Mucosa of stomach (tissue), 1 donor: Measurements from ENCODE around the gene FEV.

Experiments used
- H3K27me3 ChIP-seq: one replicate; pipeline ENCODE4 v1.7.0; 2013; ENCODE audit warnings: mild to moderate bottlenecking, low read length; ENCODE audit not compliant: control insufficient read depth, insufficient read depth
- H3K36me3 ChIP-seq: one replicate; pipeline ENCODE4 v1.7.0; 2013; ENCODE audit warnings: low read length; ENCODE audit not compliant: control insufficient read depth, insufficient read depth
- H3K4me1 ChIP-seq: one replicate; pipeline ENCODE4 v1.7.0; 2013; ENCODE audit warnings: mild to moderate bottlenecking, low read length; ENCODE audit not compliant: control insufficient read depth, insufficient read depth
- H3K4me3 ChIP-seq: one replicate; pipeline ENCODE4 v1.7.0; 2013; ENCODE audit warnings: low read length
- H3K9ac ChIP-seq: one replicate; pipeline ENCODE4 v1.7.0; 2013; ENCODE audit warnings: mild to moderate bottlenecking, low read length, moderate library complexity
- H3K9me3 ChIP-seq: one replicate; pipeline ENCODE4 v1.7.0; 2013; ENCODE audit warnings: mild to moderate bottlenecking, low read length, moderate library complexity; ENCODE audit not compliant: control insufficient read depth
- donor health status: Pancreatic carcinoma.

Gene FEV

DNA sequence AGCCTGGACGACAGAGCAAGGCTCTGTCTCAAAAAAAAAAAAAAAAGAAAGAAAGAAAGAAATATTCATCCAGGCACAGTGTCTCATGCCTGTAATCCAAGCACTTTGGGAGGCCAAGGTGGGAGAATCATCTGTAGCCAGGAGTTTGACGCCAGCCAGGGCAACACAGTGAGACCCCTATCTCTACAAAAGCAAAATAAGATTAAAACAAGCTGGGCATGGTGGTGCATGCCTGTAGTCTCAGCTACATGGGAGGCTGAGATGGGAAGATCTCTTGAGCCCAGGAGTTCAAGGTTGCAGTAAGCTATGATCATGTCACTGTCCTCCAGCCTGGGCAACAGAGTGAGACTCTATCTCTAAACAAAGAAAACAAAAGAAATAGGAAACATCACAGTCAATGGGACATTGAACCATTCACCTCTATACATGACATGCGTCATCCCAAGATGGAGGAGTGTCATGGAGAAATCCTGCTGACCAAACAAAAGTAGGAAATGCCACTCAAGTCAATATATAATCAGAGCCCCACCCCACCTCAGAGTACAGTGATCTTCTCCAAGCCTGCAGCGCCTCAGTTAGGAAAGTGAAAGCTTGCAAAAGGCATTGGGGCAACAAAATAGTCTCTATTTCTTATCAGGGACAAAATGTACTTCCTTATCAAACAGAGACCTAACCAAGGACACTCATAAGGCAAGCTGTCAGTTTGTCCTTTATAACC, 9.8 kb downstream of the FEV start:
- H3K9me3 ChIP-seq: no peaks in the 10 kb centered on the region
- no peak overlapping the region for H3K9ac ChIP-seq
- no peaks in the 10 kb centered on the region for H3K36me3 ChIP-seq
- H3K4me3 ChIP-seq: no peak overlapping the region
- peaks cover 44% of the 10 kb centered on the region for H3K27me3 ChIP-seq
- no peaks in the 10 kb centered on the region for H3K4me1 ChIP-seq

DNA sequence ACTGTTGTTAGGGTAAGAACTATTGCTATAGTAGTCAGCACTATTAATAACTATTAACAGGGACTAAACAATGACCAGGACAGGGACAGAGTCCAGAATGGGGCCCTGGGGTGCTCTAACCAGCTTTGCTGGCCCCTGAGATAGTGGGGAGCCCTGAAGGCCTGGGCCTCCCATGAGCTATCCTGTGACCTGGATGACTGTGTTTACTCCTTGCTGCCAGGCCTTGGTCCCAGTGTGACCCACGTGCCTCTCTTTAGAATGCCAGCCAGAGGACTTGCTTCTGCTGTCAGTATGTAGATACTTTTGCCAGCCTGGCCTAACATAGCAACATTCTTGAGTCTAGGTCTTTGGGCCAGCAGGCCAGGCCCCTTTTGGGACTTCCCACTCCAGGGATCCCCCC, 14.1 kb downstream of the FEV start:
- Histone ChIP-seq H3K36me3 (no peaks in the 10 kb centered on the region), H3K4me3 (no peak overlapping the region), H3K9ac (no peak overlapping the region), H3K4me1 (no peaks in the 10 kb centered on the region), H3K27me3 (peaks cover 13% of the 10 kb centered on the region), H3K9me3 (no peaks in the 10 kb centered on the region)

DNA sequence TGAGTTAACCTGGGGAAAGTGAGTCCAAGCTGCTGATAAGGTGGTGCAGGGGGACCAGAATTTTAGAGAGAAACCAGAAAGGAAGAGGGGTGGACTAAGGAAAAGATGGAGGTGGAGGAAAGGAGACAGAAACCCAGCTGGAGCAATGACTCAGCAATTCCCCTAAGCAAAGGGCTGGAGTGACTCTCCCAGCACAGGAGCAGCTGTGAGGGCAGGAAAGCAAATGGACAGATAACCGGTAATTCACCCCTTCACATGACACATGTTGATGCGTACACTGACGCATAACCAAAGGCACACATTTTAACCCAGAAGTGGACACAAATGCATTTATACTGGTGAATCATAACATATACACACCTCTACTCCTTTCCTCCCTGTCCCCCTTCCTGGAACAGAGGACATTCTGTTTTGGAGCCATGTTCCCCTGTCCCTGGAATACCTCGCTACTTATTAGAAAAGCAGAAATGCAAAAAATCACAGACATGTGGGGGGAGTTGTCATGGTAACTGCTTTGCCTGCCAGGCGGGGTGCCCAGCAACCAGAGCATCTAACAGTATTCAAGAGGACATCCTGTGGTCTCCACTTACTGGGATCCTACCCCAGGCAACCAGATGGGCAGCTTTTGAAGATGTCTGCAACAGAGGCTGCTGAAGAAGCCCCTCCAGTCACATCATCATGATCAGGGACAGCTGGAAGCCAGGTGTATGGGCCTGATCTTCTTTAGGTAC, 20.8 kb downstream of the FEV start:
- no peak overlapping the region for H3K9ac ChIP-seq
- no peak overlapping the region for H3K4me3 ChIP-seq
- H3K27me3 ChIP-seq: peaks cover 52% of the 10 kb centered on the region
- no peaks in the 10 kb centered on the region for H3K36me3 ChIP-seq
- H3K9me3 ChIP-seq: no peaks in the 10 kb centered on the region
- no peaks in the 10 kb centered on the region for H3K4me1 ChIP-seq

DNA sequence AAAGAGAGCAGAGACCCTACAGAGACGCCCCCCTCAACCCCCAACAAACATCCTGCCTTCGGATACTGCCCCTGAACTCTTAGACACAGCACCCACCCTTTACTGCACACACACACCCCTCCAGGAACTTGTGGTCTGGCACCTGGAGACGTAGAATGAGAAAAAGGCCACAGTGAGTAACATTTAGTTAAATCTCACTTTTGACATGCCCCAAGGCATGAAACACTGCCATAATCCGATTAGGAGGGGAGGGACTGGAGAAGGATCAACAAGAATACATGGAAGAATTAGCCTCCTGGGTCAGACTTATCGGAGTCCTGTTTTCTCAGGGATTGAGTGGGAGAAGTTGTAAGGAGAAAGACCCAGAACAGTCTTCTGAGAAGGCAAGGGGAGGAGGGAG, 21.4 kb downstream of the FEV start:
- Histone ChIP-seq H3K27me3 (peaks cover 58% of the 10 kb centered on the region), H3K36me3 (no peaks in the 10 kb centered on the region), H3K9me3 (no peaks in the 10 kb centered on the region), H3K4me1 (no peaks in the 10 kb centered on the region), H3K4me3 (no peak overlapping the region), H3K9ac (no peak overlapping the region)

DNA sequence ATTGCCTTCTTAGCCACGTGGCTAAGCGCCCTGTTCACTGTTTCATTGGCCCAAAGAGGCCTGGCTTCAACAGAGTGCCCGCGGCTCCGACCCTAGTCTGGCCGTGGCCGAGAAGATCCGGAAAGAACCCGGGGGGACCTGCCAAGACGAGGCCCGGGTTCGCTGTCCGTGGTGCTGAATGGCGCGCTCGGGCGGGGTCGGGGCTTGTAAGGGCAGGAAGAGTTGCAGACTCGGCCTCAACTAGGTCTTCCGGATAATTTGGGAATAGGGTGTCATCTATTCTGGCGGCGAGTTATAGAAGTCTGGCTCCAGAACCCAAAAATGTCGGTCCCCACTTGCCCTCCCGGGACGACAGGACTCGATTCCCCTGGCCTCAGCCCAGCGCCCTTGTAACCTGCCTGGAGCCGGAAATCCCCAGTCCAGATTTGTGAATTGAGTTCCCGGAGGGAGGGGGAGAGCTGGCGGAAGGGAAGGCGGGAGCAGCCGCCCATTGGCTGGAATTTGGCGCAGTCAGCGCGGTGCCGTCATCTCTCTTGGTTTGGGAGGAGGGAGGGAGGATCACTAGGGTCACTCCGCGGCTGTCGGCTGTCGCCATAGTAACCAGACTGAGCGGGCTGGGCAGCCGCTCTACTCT, 22.0 kb downstream of the FEV start:
- Histone ChIP-seq H3K4me3 (no peak overlapping the region), H3K4me1 (no peaks in the 10 kb centered on the region), H3K36me3 (no peaks in the 10 kb centered on the region), H3K9ac (no peak overlapping the region), H3K27me3 (peaks cover 64% of the 10 kb centered on the region), H3K9me3 (no peaks in the 10 kb centered on the region)

DNA sequence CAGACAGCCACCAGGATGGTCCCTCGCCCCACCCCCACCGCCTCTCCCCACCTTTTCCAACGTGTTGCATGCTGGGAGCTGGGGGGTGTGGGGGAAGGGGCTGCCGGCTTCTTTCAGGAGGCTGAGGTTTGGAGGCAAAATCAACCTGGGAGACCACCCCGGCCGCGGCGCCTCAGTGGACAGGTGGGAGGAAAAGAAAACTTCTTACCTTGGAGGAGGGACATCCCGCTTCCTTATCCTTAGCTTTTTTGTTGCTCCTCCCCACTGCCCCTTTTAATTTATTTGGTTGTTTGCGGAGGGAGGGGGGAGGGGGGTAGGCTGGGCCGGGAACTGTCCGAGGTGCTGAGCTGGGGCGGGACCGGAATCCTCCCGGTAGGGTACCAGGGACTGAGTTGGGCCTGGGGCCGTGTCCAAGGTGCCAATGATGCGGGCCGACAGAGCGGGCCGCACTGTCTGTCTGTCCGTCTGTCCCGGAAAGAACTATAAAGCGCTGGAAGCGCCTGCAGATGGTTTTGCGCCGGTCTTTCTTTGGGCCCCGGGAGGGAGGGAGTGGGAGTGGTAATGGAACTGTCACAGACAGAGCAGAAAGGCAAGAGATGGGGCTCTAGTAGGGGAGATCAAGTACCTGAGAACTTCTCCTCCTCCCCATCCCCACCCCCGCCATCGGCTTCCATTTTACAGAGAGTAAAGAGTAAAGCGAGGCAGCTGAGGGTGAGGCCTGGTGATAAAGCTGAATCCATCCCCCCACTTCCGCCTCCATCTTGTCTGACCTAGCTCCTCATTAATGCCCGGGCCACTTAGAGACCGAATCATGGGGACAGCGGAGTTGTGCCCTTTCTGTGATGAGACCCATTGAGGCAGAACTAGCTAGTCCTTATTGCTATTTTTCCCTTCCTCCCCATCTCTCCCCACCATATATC, 23.1 kb downstream of the FEV start:
- Histone ChIP-seq H3K27me3 (peaks cover 74% of the 10 kb centered on the region), H3K4me1 (no peaks in the 10 kb centered on the region), H3K36me3 (no peaks in the 10 kb centered on the region), H3K9ac (no peak overlapping the region), H3K9me3 (no peaks in the 10 kb centered on the region), H3K4me3 (no peak overlapping the region)

DNA sequence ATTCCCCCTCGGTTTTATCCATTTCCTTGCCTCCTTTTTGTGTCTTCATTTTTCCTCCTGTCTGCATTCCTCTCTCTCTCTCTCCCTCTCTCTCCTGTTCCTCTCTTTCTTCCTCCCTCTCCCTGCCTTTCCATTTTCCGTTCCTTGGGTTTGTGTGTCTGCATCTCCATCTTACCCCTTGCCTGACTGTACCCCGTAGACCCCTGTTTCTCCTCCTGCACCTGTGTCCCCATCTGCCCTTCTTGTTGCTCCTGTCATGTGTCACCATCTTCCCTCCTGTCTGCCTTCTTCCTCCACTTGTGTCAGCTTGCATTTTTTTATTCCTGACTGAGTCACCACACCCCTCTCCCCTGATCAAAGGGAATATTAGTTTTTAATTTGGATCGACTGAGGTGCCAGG, 23.8 kb downstream of the FEV start:
- Histone ChIP-seq H3K4me1 (no peaks in the 10 kb centered on the region), H3K27me3 (peaks cover 74% of the 10 kb centered on the region), H3K9ac (no peak overlapping the region), H3K9me3 (no peaks in the 10 kb centered on the region), H3K4me3 (no peak overlapping the region), H3K36me3 (no peaks in the 10 kb centered on the region)

DNA sequence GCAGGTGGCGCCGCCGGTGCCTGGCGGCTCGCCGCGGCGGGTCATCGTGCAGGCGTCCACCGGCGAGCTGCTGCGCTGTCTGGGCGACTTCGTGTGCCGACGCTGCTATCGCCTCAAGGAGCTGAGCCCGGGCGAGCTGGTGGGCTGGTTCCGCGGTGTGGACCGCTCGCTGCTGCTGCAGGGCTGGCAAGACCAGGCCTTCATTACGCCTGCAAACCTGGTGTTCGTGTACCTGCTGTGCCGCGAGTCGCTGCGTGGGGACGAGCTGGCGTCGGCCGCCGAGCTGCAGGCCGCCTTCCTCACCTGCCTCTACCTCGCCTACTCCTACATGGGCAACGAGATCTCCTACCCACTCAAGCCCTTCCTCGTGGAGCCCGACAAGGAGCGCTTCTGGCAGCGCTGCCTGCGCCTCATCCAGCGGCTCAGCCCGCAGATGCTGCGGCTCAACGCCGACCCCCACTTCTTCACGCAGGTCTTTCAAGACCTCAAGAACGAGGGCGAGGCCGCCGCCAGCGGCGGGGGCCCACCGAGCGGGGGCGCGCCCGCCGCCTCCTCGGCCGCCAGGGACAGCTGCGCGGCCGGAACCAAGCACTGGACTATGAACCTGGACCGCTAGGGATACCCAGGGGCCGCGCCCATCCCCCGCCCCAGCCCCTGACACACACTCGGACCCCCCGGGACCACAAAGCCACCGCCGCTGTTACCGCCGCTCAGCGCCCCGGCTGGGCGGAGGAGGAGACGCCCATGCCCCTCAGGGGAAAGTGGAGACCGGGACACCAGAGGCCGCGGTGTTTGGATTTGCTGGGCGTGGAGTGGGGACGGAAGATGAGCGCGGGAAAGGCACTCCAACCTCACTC, 24.4 kb downstream of the FEV start:
- Histone ChIP-seq H3K36me3 (no peaks in the 10 kb centered on the region), H3K9ac (peak overlapping the region; percentile 15), H3K9me3 (no peaks in the 10 kb centered on the region), H3K4me3 (no peak overlapping the region), H3K27me3 (peaks cover 74% of the 10 kb centered on the region), H3K4me1 (no peaks in the 10 kb centered on the region)

DNA sequence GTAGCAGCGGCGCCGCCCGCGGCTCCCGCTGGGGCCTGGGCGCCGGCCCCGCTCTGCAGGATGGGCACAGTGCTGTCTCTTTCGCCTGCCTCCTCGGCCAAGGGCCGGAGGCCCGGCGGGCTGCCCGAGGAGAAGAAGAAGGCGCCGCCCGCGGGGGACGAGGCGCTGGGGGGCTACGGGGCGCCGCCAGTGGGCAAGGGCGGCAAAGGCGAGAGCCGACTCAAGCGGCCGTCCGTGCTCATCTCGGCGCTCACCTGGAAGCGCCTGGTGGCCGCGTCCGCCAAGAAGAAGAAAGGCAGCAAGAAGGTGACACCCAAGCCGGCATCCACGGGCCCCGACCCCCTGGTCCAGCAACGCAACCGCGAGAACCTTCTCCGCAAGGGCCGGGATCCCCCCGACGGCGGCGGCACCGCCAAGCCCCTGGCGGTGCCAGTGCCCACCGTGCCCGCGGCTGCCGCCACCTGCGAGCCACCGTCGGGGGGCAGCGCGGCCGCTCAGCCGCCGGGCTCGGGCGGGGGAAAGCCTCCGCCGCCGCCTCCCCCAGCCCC, 25.1 kb downstream of the FEV start:
- no peaks in the 10 kb centered on the region for H3K4me1 ChIP-seq
- H3K9me3 ChIP-seq: no peaks in the 10 kb centered on the region
- H3K27me3 ChIP-seq: peaks cover 78% of the 10 kb centered on the region
- no peaks in the 10 kb centered on the region for H3K36me3 ChIP-seq
- no peak overlapping the region for H3K4me3 ChIP-seq
- no peak overlapping the region for H3K9ac ChIP-seq

DNA sequence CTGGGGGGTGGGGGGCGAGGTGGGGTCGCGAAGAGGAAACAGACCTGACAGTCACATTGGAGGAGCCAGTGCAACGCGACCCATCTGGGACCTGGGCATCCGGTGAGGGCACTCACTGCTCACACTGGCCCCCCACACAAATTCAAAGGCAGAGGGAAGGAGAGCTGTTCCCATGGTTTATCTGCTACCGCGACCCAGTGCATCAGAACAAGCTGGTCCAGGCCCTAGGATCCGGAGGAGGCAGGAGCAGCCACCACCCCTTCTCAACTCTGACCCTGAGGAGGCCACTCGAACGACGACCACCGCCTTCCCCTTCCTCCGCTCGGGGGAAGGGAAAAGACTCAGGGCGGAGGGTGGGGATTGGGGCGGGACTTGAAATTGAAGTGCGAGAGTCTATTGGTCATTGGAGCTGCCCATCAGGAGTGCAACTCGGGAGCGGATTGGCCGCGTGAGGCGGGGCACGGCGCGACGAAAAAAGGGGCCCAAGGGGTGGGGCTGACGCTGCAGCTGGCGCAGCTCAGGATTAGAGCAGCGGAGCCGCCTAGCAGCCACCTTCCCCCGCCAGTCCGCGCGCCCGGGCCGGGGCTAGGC, 25.7 kb downstream of the FEV start, which contains the start of gene CDK5R2:
CDK5R2 (plus strand) TSS at position 526 of the 591 bp plus-strand sequence. CDS start 155 bp downstream, outside the sequence.
- H3K36me3 ChIP-seq: no peaks in the 10 kb centered on the region
- peak within 1 kb of the TSS; percentile 15 for H3K9ac ChIP-seq
- H3K27me3 ChIP-seq: peaks cover 73% of the 10 kb centered on the region
- H3K9me3 ChIP-seq: no peaks in the 10 kb centered on the region
- H3K4me3 ChIP-seq: no peak within 1 kb of the TSS
- H3K4me1 ChIP-seq: no peaks in the 10 kb centered on the region
